Liver (tissue), 9 donors: Measurements from ENCODE around the gene TMEM231. TPM values are rescaled to one million over a fixed set of nuclear protein-coding genes. Genes with fewer than 3 reads are reported as not detected.
"Not testable (repeated sequence)": the region's sequence is repeated elsewhere in the genome, so short reads cannot be mapped to it uniquely, and the experiment has no call there.

Experiments used
- DNase-seq: peaks from one replicate; pipeline ENCODE4 v3.0.0-alpha.2; 2017; ENCODE audit warnings: low spot score
- H3K27ac ChIP-seq, 2 donors: one replicate each; pipeline ENCODE4 v1.7.0; 2013; ENCODE audit warnings: inconsistent platforms in 2 of 2, low read length in 2 of 2, control low read depth in 1 of 2, low read depth in 1 of 2, mild to moderate bottlenecking in 1 of 2
- H3K27me3 ChIP-seq, 4 donors: one replicate each; pipeline versions ENCODE4 v1.6.1 to v1.7.0; 2013; ENCODE audit warnings: low read length in 3 of 4, inconsistent platforms in 1 of 4, mild to moderate bottlenecking in 1 of 4, moderate library complexity in 1 of 4; ENCODE audit not compliant: control insufficient read depth in 4 of 4, insufficient read depth in 4 of 4
- H3K36me3 ChIP-seq, 4 donors: one replicate each; pipeline versions ENCODE4 v1.6.1 to v1.7.0; 2013; ENCODE audit warnings: low read length in 3 of 4, mild to moderate bottlenecking in 3 of 4, low read depth in 1 of 4, moderate library complexity in 1 of 4; ENCODE audit not compliant: control insufficient read depth in 4 of 4, insufficient read depth in 3 of 4
- H3K4me1 ChIP-seq, 4 donors: one replicate each; pipeline versions ENCODE4 v1.6.1 to v1.7.0; 2013; ENCODE audit warnings: low read length in 3 of 4, mild to moderate bottlenecking in 3 of 4, moderate library complexity in 1 of 4; ENCODE audit not compliant: control insufficient read depth in 4 of 4, insufficient read depth in 4 of 4
- H3K4me3 ChIP-seq, 3 donors: one replicate each; pipeline versions ENCODE4 v1.6.1 to v1.7.0; 2013; ENCODE audit warnings: low read length in 3 of 3, control low read depth in 1 of 3, low read depth in 1 of 3, mild to moderate bottlenecking in 1 of 3
- H3K9ac ChIP-seq, 2 donors: one replicate each; pipeline ENCODE4 v1.7.0; 2013; ENCODE audit warnings: low read length in 2 of 2, mild to moderate bottlenecking in 2 of 2, moderate library complexity in 2 of 2, control low read depth in 1 of 2, low read depth in 1 of 2
- H3K9me3 ChIP-seq, 4 donors: one replicate each; pipeline versions ENCODE4 v1.6.1 to v1.7.0; 2013; ENCODE audit warnings: low read length in 3 of 4; ENCODE audit not compliant: control insufficient read depth in 4 of 4
- ATF3 ChIP-seq: IDR thresholded peaks from 2 replicates; pipeline ENCODE4 v1.6.1; 2016; ENCODE audit warnings: antibody characterized with exemption
- CTCF ChIP-seq: fragments of 150-350 bp; IDR thresholded peaks from 2 replicates; pipeline ENCODE4 v1.5.1; 2017; ENCODE audit warnings: improper control_type of control experiment, low read depth, low read length; ENCODE audit not compliant: missing input control
- EGR1 ChIP-seq, 2 donors: IDR thresholded peaks; 2 replicates each; pipeline ENCODE4 v1.6.1; 2016 to 2018; ENCODE audit warnings: antibody characterized with exemption in 2 of 2, low read depth in 2 of 2
- FOXA2 ChIP-seq: IDR thresholded peaks from 2 replicates; pipeline ENCODE4 v1.6.1; 2016; ENCODE audit warnings: antibody characterized with exemption
- HNF4A ChIP-seq, 2 donors: conservative IDR thresholded peaks; 2 replicates each; pipeline ENCODE4 v1.6.1; 2016; ENCODE audit warnings: antibody characterized with exemption in 2 of 2, mild to moderate bottlenecking in 2 of 2
- HNF4G ChIP-seq: IDR thresholded peaks from 2 replicates; pipeline ENCODE4 v1.6.1; 2016; ENCODE audit warnings: antibody characterized with exemption
- JUND ChIP-seq, 2 donors: IDR thresholded peaks; 2 replicates each; pipeline ENCODE4 v1.6.1; 2016; ENCODE audit warnings: antibody characterized with exemption in 2 of 2
- MAX ChIP-seq: IDR thresholded peaks from 2 replicates; pipeline ENCODE4 v1.6.1; 2016; ENCODE audit warnings: antibody characterized with exemption
- NR2F2 ChIP-seq: IDR thresholded peaks from 2 replicates; pipeline ENCODE4 v1.6.1; 2016; ENCODE audit warnings: antibody characterized with exemption
- RAD21 ChIP-seq, 2 donors: IDR thresholded peaks; 2 replicates each; pipeline ENCODE4 v1.6.1; 2016; ENCODE audit warnings: antibody characterized with exemption in 2 of 2, mild to moderate bottlenecking in 2 of 2
- REST ChIP-seq: IDR thresholded peaks from 2 replicates; pipeline ENCODE4 v1.6.1; 2016; ENCODE audit warnings: antibody characterized with exemption, mild to moderate bottlenecking
- SP1 ChIP-seq: IDR thresholded peaks from 2 replicates; pipeline ENCODE4 v1.6.1; 2018; ENCODE audit warnings: antibody characterized with exemption, mild to moderate bottlenecking
- TAF1 ChIP-seq: conservative IDR thresholded peaks from 2 replicates; pipeline ENCODE4 v1.6.1; 2016; ENCODE audit warnings: antibody characterized with exemption, mild to moderate bottlenecking
- YY1 ChIP-seq: IDR thresholded peaks from 2 replicates; pipeline ENCODE4 v1.6.1; 2016; ENCODE audit warnings: antibody characterized with exemption, mild to moderate bottlenecking
- ZBTB33 ChIP-seq: IDR thresholded peaks from 2 replicates; pipeline ENCODE4 v1.6.1; 2016; ENCODE audit warnings: antibody characterized with exemption
- WGBS: extraction: QIAGEN DNeasy Blood & Tissue Kit; methylation state at CpG from one replicate; pipeline ENCODE4 v1.1.7; 2013; 5-methylcytosine and 5-hydroxymethylcytosine counted together
- polyA plus RNA-seq, 2 donors: library from polyadenylated mRNA; stranded (reverse) in 1 of 2; unstranded in 1 of 2; fragments of 200-250 nt in 1 of 2; fragments of >200 nt in 1 of 2; fragmentation: Nextera tagmentation in 1 of 2; extraction: Ambion mirVana in 1 of 2; gene quantifications; one replicate each; pipeline versions ENCODE4 v1.2.1 to v1.2.3, GENCODE V29; 2013 to 2015
- total RNA-seq, 2 donors: library from RNA; depleted of rRNA; stranded (reverse); fragments of >200 nt; gene quantifications; one replicate each; pipeline ENCODE4 v1.2.3, GENCODE V29; 2014
- donor health status: healthy.
- donor health status: healthy.
- donor health status: healthy.
- donor health status: healthy.
- donor health status: healthy.

TMEM231 gene
- total and polyA plus RNA-seq, 4 donors = 0.60 to 2.1 (median 2.0) TPM

GRCh38 chr16:75501359-75501758 is 54.7 kb downstream of the TMEM231 start:
- Histone ChIP-seq H3K27me3 (no peaks in the 10 kb centered on the region), H3K27ac (no peak overlapping the region), H3K9me3 (no peaks in the 10 kb centered on the region), H3K4me1 (no peaks in the 10 kb centered on the region), H3K9ac (no peak overlapping the region), H3K4me3 (no peak overlapping the region), H3K36me3 (no peaks in the 10 kb centered on the region)
- no peak for DNase-seq
- TF ChIP-seq YY1 (no peak), CTCF (no peak), SP1 (no peak), ZBTB33 (no peak), REST (no peak), JUND (IDR thresholded peaks at IDR 0.05) (no peak), TAF1 (no peak), RAD21 (IDR thresholded peaks at IDR 0.05) (no peak), HNF4G (no peak), ATF3 (no peak), EGR1 (IDR thresholded peaks at IDR 0.05; ENCODE audit: low read depth in 2 of 2) (no peak), HNF4A (conservative IDR thresholded peaks at IDR 0.05) (no peak), MAX (no peak), NR2F2 (no peak), FOXA2 (no peak)
- WGBS = 90% methylated on average over 5 of the region's 5 CpGs

- not testable (repeated sequence) for H3K27ac ChIP-seq
Measured at GRCh38 chr16:75498605-75499322, 57.3 kb downstream of the TMEM231 start.

More at GRCh38 chr16:75498605-75499322, 57.3 kb downstream of the TMEM231 start:
- not testable (repeated sequence) for H3K9ac ChIP-seq, H3K4me1 ChIP-seq, H3K36me3 ChIP-seq, H3K9me3 ChIP-seq, H3K27me3 ChIP-seq, DNase-seq, H3K4me3 ChIP-seq
- 38% methylated on average over 11 of the region's 13 CpGs for WGBS
